ENCODE data around the gene STK33.

- no peak for TF ChIP-seq POLR2A (IDR thresholded peaks at IDR 0.05; ENCODE audit: low read length)
- no peak for TF ChIP-seq GATA1 (IDR thresholded peaks at IDR 0.05; ENCODE audit: low read depth, low read length)
Measured at GRCh38 chr11:8383227-8383626, 210.8 kb downstream of the STK33 start.

Measured in erythroblast (primary cell).